ENCODE measurements around the gene UBR1. TPM values are rescaled to one million over a fixed set of nuclear protein-coding genes. Genes with fewer than 3 reads are reported as not detected.

The UBR1 gene
- total RNA-seq, 1 experiment from 2014 or later: 23.2 TPM

- Histone ChIP-seq H3K9me3 (ENCODE audit: control insufficient read depth, insufficient read depth, low read depth, low read length) (no peaks in the 10 kb centered on the region), H3K4me1 (ENCODE audit: control insufficient read depth, insufficient read depth, low read length) (no peaks in the 10 kb centered on the region), H3K27me3 (ENCODE audit: control insufficient read depth, insufficient read depth, low read length) (no peaks in the 10 kb centered on the region), H3K36me3 (ENCODE audit: control insufficient read depth, insufficient read depth, low read length) (peaks cover 11% of the 10 kb centered on the region; the same call in 1 of the 2 replicates), H3K4me3 (ENCODE audit: low read depth in 2 of 2, low read length in 2 of 2) (no peak overlapping the region), H3K27ac (ENCODE audit: low read length) (no peak overlapping the region)
- TF ChIP-seq TCF7L2 (IDR thresholded peaks at IDR 0.05; ENCODE audit: low read depth, low read length) (no peak), REST (IDR thresholded peaks at IDR 0.05; ENCODE audit: insufficient read depth in 1 of 2, low read depth in 2 of 2, low read length in 1 of 2) (no peak), SIN3A (IDR thresholded peaks at IDR 0.05; ENCODE audit: borderline replicate concordance, insufficient read depth, low read depth, low read length) (no peak), POLR2AphosphoS5 (IDR thresholded peaks at IDR 0.05; ENCODE audit: low read depth, low read length) (no peak), CTCF (IDR thresholded peaks at IDR 0.05) (no peak)
- no peak for ATAC-seq
- no TSS peak for BruUV-seq (replicated peaks)
- POLR2A ChIA-PET: no interaction called here
- intact Hi-C loops (cut with micrococcal nuclease; ENCODE audit: unreplicated experiment) (no loop called here), in situ Hi-C loops (cut with HindIII; ENCODE audit: low pct_unique_long_range_greater_than_20kb, low sequenced_read_pairs) (no loop called here)
- CTCF ChIA-PET: no interaction called here
- no peak for DNase-seq (ENCODE audit: low read depth, low spot score)
These were observed 45.9 kb upstream of the UBR1 start for GRCh38 chr15:43151688-43152087.

- no peaks in the 10 kb centered on the region for H3K9me3 ChIP-seq (ENCODE audit: control insufficient read depth, insufficient read depth, low read depth, low read length)
- ATAC-seq: no peak
- POLR2A ChIA-PET: no interaction called here
- intact Hi-C loops (cut with micrococcal nuclease; ENCODE audit: unreplicated experiment) (no loop called here), in situ Hi-C loops (cut with HindIII; ENCODE audit: low pct_unique_long_range_greater_than_20kb, low sequenced_read_pairs) (no loop called here)
- no peak for TF ChIP-seq REST (IDR thresholded peaks at IDR 0.05; ENCODE audit: insufficient read depth in 1 of 2, low read depth in 2 of 2, low read length in 1 of 2)
- no peak for TF ChIP-seq SIN3A (IDR thresholded peaks at IDR 0.05; ENCODE audit: borderline replicate concordance, insufficient read depth, low read depth, low read length)
- TF ChIP-seq CTCF (IDR thresholded peaks at IDR 0.05): no peak
- no peak for TF ChIP-seq TCF7L2 (IDR thresholded peaks at IDR 0.05; ENCODE audit: low read depth, low read length)
- no peak for TF ChIP-seq POLR2AphosphoS5 (IDR thresholded peaks at IDR 0.05; ENCODE audit: low read depth, low read length)
- H3K27ac ChIP-seq (ENCODE audit: low read length): no peak overlapping the region
- CTCF ChIA-PET: no interaction called here
- no peaks in the 10 kb centered on the region for H3K27me3 ChIP-seq (ENCODE audit: control insufficient read depth, insufficient read depth, low read length)
- peaks cover 11% of the 10 kb centered on the region; the same call in 1 of the 2 replicates for H3K36me3 ChIP-seq (ENCODE audit: control insufficient read depth, insufficient read depth, low read length)
- no peak overlapping the region for H3K4me3 ChIP-seq (ENCODE audit: low read depth in 2 of 2, low read length in 2 of 2)
- no TSS peak for BruUV-seq (replicated peaks)
- H3K4me1 ChIP-seq (ENCODE audit: control insufficient read depth, insufficient read depth, low read length): no peaks in the 10 kb centered on the region
- DNase-seq (ENCODE audit: low read depth, low spot score): no peak
These were observed 44.5 kb upstream of the UBR1 start for GRCh38 chr15:43150191-43150929.
